Naive thymus-derived CD4-positive, alpha-beta T cell (primary cell): Measurements from ENCODE around the gene RELT. TPM values are rescaled to one million over a fixed set of nuclear protein-coding genes. Genes with fewer than 3 reads are reported as not detected.

Experiments used
- ATAC-seq: fragments of 150-1000 bp; cut with Tn5 transposase; 2 replicates; pipeline ENCODE4 v1.10.0; 2021; ENCODE audit warnings: mild to moderate bottlenecking, moderate library complexity
- CTCF ChIA-PET: fragments of 350-600 bp; sonication (Branson Sonifier 250); formaldehyde crosslinking; loops from one replicate; lab custom pipeline; 2021; ENCODE audit warnings: antibody characterized with exemption; lab: Charles Lee
- POLR2A ChIA-PET: fragments of 350-600 bp; sonication (Branson Sonifier 250); formaldehyde crosslinking; loops from one replicate; lab custom pipeline; 2021; ENCODE audit warnings: antibody characterized with exemption, inconsistent platforms; lab: Charles Lee
- DNase-seq, 9 donors: peaks; one replicate each; pipeline versions ENCODE4 v3.0.0 to v3.0.0-alpha.2; 2020 to 2022; ENCODE audit warnings: mixed read lengths in 1 of 9
- H3K27ac ChIP-seq: one replicate; pipeline ENCODE4 v1.7.0; 2013; ENCODE audit warnings: mild to moderate bottlenecking, low read depth, low read length, moderate library complexity
- H3K27me3 ChIP-seq, 2 donors: one replicate each; pipeline ENCODE4 v1.7.0; 2013; ENCODE audit warnings: low read length in 2 of 2, mild to moderate bottlenecking in 2 of 2, moderate library complexity in 2 of 2; ENCODE audit not compliant: control insufficient read depth in 2 of 2, insufficient read depth in 2 of 2
- H3K36me3 ChIP-seq, 3 experiments: 1 replicate in 2 of 3; 2 replicates in 1 of 3; pipeline ENCODE4 v1.7.0; 2013; ENCODE audit warnings: low read length in 3 of 3, mild to moderate bottlenecking in 3 of 3, moderate library complexity in 1 of 3; ENCODE audit not compliant: insufficient read depth in 3 of 3, control insufficient read depth in 2 of 3
- H3K4me1 ChIP-seq, 2 donors: one replicate each; pipeline ENCODE4 v1.7.0; 2013; ENCODE audit warnings: low read length in 2 of 2, mild to moderate bottlenecking in 2 of 2, moderate library complexity in 1 of 2; ENCODE audit not compliant: control insufficient read depth in 2 of 2, insufficient read depth in 2 of 2
- H3K4me3 ChIP-seq: 2 replicates; pipeline ENCODE4 v1.7.0; 2013; ENCODE audit warnings: mild to moderate bottlenecking, low read length
- H3K9me3 ChIP-seq, 3 experiments: 1 replicate in 2 of 3; 2 replicates in 1 of 3; pipeline ENCODE4 v1.7.0; 2013; ENCODE audit warnings: low read length in 3 of 3; ENCODE audit not compliant: control insufficient read depth in 2 of 3
- H3K27ac Mint-ChIP-seq, 9 donors: one replicate each; pipeline ENCODE4 v1.8.0; 2020 to 2022; ENCODE audit warnings: mixed read lengths in 9 of 9, mild to moderate bottlenecking in 8 of 9, moderate library complexity in 5 of 9, inconsistent platforms in 2 of 9
- H3K27me3 Mint-ChIP-seq, 5 donors: one replicate each; pipeline ENCODE4 v1.8.0; 2021 to 2022; ENCODE audit warnings: mixed read lengths in 5 of 5, mild to moderate bottlenecking in 1 of 5
- H3K36me3 Mint-ChIP-seq, 5 donors: one replicate each; pipeline ENCODE4 v1.8.0; 2020 to 2022; ENCODE audit warnings: mixed read lengths in 5 of 5, mild to moderate bottlenecking in 3 of 5, inconsistent platforms in 1 of 5
- H3K4me1 Mint-ChIP-seq, 7 donors: one replicate each; pipeline ENCODE4 v1.8.0; 2020 to 2022; ENCODE audit warnings: mixed read lengths in 7 of 7, mild to moderate bottlenecking in 3 of 7, inconsistent platforms in 1 of 7
- H3K4me3 Mint-ChIP-seq, 10 donors: one replicate each; pipeline ENCODE4 v1.8.0; 2020 to 2022; ENCODE audit warnings: mild to moderate bottlenecking in 10 of 10, mixed read lengths in 10 of 10, moderate library complexity in 6 of 10, inconsistent platforms in 2 of 10
- H3K9me3 Mint-ChIP-seq, 11 donors: one replicate each; pipeline ENCODE4 v1.8.0; 2020 to 2022; ENCODE audit warnings: mixed read lengths in 11 of 11, mild to moderate bottlenecking in 4 of 11, inconsistent platforms in 1 of 11, moderate library complexity in 1 of 11
- intact Hi-C, 2 donors: fragments of 100-400 bp; cut with micrococcal nuclease; formaldehyde crosslinking; loops; one replicate each; pipeline ENCODE4 v1.15.1; 2023
- polyA plus RNA-seq, 2 donors: library from polyadenylated mRNA; unstranded; fragments of 300-500 nt; fragmentation: Illumina TruSeq; gene quantifications; one replicate each; pipeline ENCODE4 v1.2.3, GENCODE V29; 2021
- total RNA-seq, 6 experiments: library from RNA in 5 of 6; stranded (reverse) in 5 of 6; gene quantifications; 1 replicate in 5 of 6; 2 replicates in 1 of 6; pipeline ENCODE4 v1.2.3 and lab custom pipeline; 2021 to 2026

Gene RELT
- total and polyA plus RNA-seq, 7 experiments from 2014 or later: 2.0 to 275 (median 12.0) TPM

- no peak overlapping the region for H3K4me3 Mint-ChIP-seq
- POLR2A ChIA-PET: no interaction called here
- H3K9me3 Mint-ChIP-seq: no peaks in the 10 kb centered on the region
- H3K4me1 Mint-ChIP-seq: peaks cover 0 to 6% (median 0%) of the 10 kb centered on the region in 7 donors
- Histone ChIP-seq H3K27me3 (no peaks in the 10 kb centered on the region), H3K9me3 (no peaks in the 10 kb centered on the region), H3K27ac (no peak overlapping the region), H3K4me3 (no peak overlapping the region), H3K4me1 (no peaks in the 10 kb centered on the region), H3K36me3 (no peaks in the 10 kb centered on the region)
- peaks cover 0 to 16% (median 0%) of the 10 kb centered on the region in 5 donors for H3K27me3 Mint-ChIP-seq
- ATAC-seq: no peak
- no peak overlapping the region for H3K27ac Mint-ChIP-seq
- H3K36me3 Mint-ChIP-seq: no peaks in the 10 kb centered on the region
- intact Hi-C loops: no loop called here
- no peak for DNase-seq
- CTCF ChIA-PET: interaction anchor here (1.4 kb wide), 1 partner anchor 26 kb away, joined by 3 read pairs; no protein-coding TSS in a partner anchor
These were observed 43.0 kb upstream of the RELT start for GRCh38 chr11:73333173-73333572.

GRCh38 chr11:73333640-73334383 is 42.4 kb upstream of the RELT start:
- DNase-seq (no peak), ATAC-seq (no peak)
- no peak overlapping the region for H3K27ac ChIP-seq
- H3K27ac Mint-ChIP-seq: no peak overlapping the region
- intact Hi-C loops: no loop called here
- H3K36me3 Mint-ChIP-seq: no peaks in the 10 kb centered on the region
- H3K9me3 Mint-ChIP-seq: no peaks in the 10 kb centered on the region
- no peaks in the 10 kb centered on the region for H3K27me3 ChIP-seq
- H3K4me3 Mint-ChIP-seq: no peak overlapping the region
- CTCF ChIA-PET: interaction anchor here (1.4 to 3.0 kb wide), 3 partner anchors 12 to 27 kb away, joined by 3 to 12 read pairs (median 4); no protein-coding TSS in a partner anchor
- H3K4me1 ChIP-seq: no peaks in the 10 kb centered on the region
- no peaks in the 10 kb centered on the region for H3K36me3 ChIP-seq
- peaks cover 0 to 13% (median 0%) of the 10 kb centered on the region in 5 donors for H3K27me3 Mint-ChIP-seq
- H3K4me3 ChIP-seq: no peak overlapping the region
- POLR2A ChIA-PET: interaction anchor here (1.3 kb wide), 1 partner anchor 39 kb away, joined by 3 read pairs; no protein-coding TSS in a partner anchor
- H3K9me3 ChIP-seq: no peaks in the 10 kb centered on the region
- H3K4me1 Mint-ChIP-seq: peaks cover 0 to 6% (median 0%) of the 10 kb centered on the region in 7 donors

GRCh38 chr11:73334384-73335203 is 41.6 kb upstream of the RELT start:
- Histone ChIP-seq H3K27ac (no peak overlapping the region), H3K9me3 (no peaks in the 10 kb centered on the region), H3K4me3 (no peak overlapping the region), H3K4me1 (no peaks in the 10 kb centered on the region), H3K36me3 (no peaks in the 10 kb centered on the region), H3K27me3 (no peaks in the 10 kb centered on the region)
- intact Hi-C loops: loop anchor here (1.0 kb wide), 3 partner anchors 27 to 503 kb away; no protein-coding TSS in a partner anchor
- ChIA-PET POLR2A (interaction anchor here (1.3 kb wide), 1 partner anchor 39 kb away, joined by 3 read pairs; no protein-coding TSS in a partner anchor), CTCF (interaction anchor here (0.6 to 3.6 kb wide), 12 partner anchors 13 to 552 kb away, joined by 3 to 28 read pairs (median 5); partner anchors contain the start of gene ARHGEF17)
- H3K9me3 Mint-ChIP-seq: no peaks in the 10 kb centered on the region
- no peak overlapping the region for H3K27ac Mint-ChIP-seq
- DNase-seq (no peak), ATAC-seq (no peak)
- no peaks in the 10 kb centered on the region for H3K36me3 Mint-ChIP-seq
- peaks cover 0 to 13% (median 0%) of the 10 kb centered on the region in 5 donors for H3K27me3 Mint-ChIP-seq
- H3K4me1 Mint-ChIP-seq: peaks cover 0 to 6% (median 0%) of the 10 kb centered on the region in 7 donors
- no peak overlapping the region for H3K4me3 Mint-ChIP-seq

GRCh38 chr11:73335204-73335923 is 40.8 kb upstream of the RELT start:
- H3K27me3 ChIP-seq: no peaks in the 10 kb centered on the region
- H3K4me1 Mint-ChIP-seq: peaks cover 0 to 6% (median 0%) of the 10 kb centered on the region in 7 donors
- H3K9me3 Mint-ChIP-seq: no peaks in the 10 kb centered on the region
- POLR2A ChIA-PET: interaction anchor here (1.3 kb wide), 1 partner anchor 40 kb away, joined by 3 read pairs; no protein-coding TSS in a partner anchor
- H3K4me1 ChIP-seq: no peaks in the 10 kb centered on the region
- no peak overlapping the region for H3K4me3 ChIP-seq
- no peaks in the 10 kb centered on the region for H3K36me3 Mint-ChIP-seq
- no peaks in the 10 kb centered on the region for H3K36me3 ChIP-seq
- no peak overlapping the region for H3K4me3 Mint-ChIP-seq
- CTCF ChIA-PET: interaction anchor here (0.6 to 3.6 kb wide), 14 partner anchors 14 to 553 kb away, joined by 3 to 28 read pairs (median 5); partner anchors contain the start of gene ARHGEF17
- peak; percentile 92 for ATAC-seq
- intact Hi-C loops: loop anchor here (1.0 kb wide), 3 partner anchors 28 to 504 kb away; no protein-coding TSS in a partner anchor
- peak; percentile 59 to 82 (median 68) for DNase-seq
- no peak overlapping the region for H3K27ac Mint-ChIP-seq
- H3K27me3 Mint-ChIP-seq: peaks cover 0 to 11% (median 0%) of the 10 kb centered on the region in 5 donors
- no peak overlapping the region for H3K27ac ChIP-seq
- H3K9me3 ChIP-seq: no peaks in the 10 kb centered on the region

- DNase-seq (no peak), ATAC-seq (no peak)
- H3K27ac Mint-ChIP-seq: no peak overlapping the region
- Histone ChIP-seq H3K27me3 (no peaks in the 10 kb centered on the region), H3K36me3 (no peaks in the 10 kb centered on the region), H3K4me3 (no peak overlapping the region), H3K27ac (no peak overlapping the region), H3K9me3 (no peaks in the 10 kb centered on the region), H3K4me1 (no peaks in the 10 kb centered on the region)
- H3K4me3 Mint-ChIP-seq: no peak overlapping the region
- POLR2A ChIA-PET: no interaction called here
- CTCF ChIA-PET: interaction anchor here (0.6 to 3.6 kb wide), 4 partner anchors 14 to 150 kb away, joined by 3 to 28 read pairs (median 10); partner anchors contain the start of gene ARHGEF17
- peaks cover 0 to 6% (median 0%) of the 10 kb centered on the region in 7 donors for H3K4me1 Mint-ChIP-seq
- H3K9me3 Mint-ChIP-seq: no peaks in the 10 kb centered on the region
- H3K27me3 Mint-ChIP-seq: peaks cover 0 to 11% (median 0%) of the 10 kb centered on the region in 5 donors
- H3K36me3 Mint-ChIP-seq: no peaks in the 10 kb centered on the region
- intact Hi-C loops: no loop called here
These were observed 38.4 kb upstream of the RELT start for GRCh38 chr11:73337846-73338245.

GRCh38 chr11:73338279-73338678 is 37.9 kb upstream of the RELT start:
- no peak for DNase-seq
- H3K9me3 Mint-ChIP-seq: no peaks in the 10 kb centered on the region
- H3K4me1 Mint-ChIP-seq: peaks cover 0 to 6% (median 0%) of the 10 kb centered on the region in 7 donors
- ChIA-PET CTCF (interaction anchor here (3.6 kb wide), 1 partner anchor 32 kb away, joined by 28 read pairs; the partner anchor contains the start of gene ARHGEF17), POLR2A (no interaction called here)
- ATAC-seq: no peak
- no peak overlapping the region for H3K4me3 Mint-ChIP-seq
- no peaks in the 10 kb centered on the region for H3K36me3 ChIP-seq
- no peak overlapping the region for H3K4me3 ChIP-seq
- H3K27ac ChIP-seq: no peak overlapping the region
- no peaks in the 10 kb centered on the region for H3K27me3 ChIP-seq
- no peaks in the 10 kb centered on the region for H3K4me1 ChIP-seq
- H3K36me3 Mint-ChIP-seq: no peaks in the 10 kb centered on the region
- H3K27me3 Mint-ChIP-seq: peaks cover 0 to 11% (median 0%) of the 10 kb centered on the region in 5 donors
- H3K9me3 ChIP-seq: no peaks in the 10 kb centered on the region
- intact Hi-C loops: no loop called here
- H3K27ac Mint-ChIP-seq: no peak overlapping the region
